ENCODE data around the gene ZSCAN18. TPM values are rescaled to one million over a fixed set of nuclear protein-coding genes. Genes with fewer than 3 reads are reported as not detected.
A peak's percentile ranks its signal among the peaks of the same experiment; 100 is the strongest.

The ZSCAN18 gene
- total RNA-seq, 3 donors from 2014 or later (not counting 1 experiment from before 2014, with no cell fraction given), result 29.9 to 42.7 (median 35.9) TPM

DNA sequence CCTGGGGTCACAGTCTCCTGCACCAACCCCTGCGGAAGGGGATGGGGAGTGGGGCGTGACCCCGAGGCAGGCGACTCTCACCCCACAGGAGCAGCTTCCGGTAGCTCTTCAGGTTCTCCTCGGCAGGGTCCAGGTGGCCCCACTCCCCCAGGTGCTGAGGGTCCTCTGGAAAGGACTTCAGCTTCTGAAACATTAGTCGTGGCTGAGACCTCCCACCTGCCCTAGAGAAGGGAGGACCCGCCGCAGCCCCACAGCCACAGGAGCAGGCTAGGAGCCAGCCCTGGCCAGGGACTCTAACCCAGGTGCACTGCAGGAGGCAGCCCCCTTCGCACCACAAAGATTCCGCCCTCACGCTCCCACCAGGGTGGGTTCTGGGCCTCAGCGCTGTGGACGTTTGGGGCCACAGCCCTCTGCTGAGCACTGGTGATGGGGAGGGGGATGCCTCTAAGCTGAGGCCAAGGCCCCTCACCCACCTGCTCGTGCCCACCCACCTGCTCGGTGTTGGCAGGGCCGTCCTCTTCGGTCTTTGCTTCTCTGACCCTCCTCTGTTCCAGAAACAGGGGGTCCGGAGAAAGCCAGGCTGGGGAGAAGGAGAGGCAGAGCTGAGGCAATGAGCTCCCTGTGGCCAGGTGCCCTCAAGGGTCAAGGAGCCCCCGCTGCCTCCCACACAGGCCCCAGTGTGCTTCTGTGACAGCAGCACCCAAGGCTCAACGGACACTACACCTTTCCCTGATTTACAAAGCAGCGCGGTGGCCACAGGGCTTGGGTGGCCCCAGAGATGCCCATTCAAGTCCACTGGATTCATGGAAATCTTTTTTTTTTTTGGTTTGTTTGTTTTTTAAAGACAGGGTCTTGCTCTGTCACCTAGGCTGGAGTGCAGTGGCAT lies 11.0 kb downstream of the ZSCAN18 start:
- H3K4me1 Mint-ChIP-seq, result no peaks in the 10 kb centered on the region
- TF ChIP-seq, protein P1, sequence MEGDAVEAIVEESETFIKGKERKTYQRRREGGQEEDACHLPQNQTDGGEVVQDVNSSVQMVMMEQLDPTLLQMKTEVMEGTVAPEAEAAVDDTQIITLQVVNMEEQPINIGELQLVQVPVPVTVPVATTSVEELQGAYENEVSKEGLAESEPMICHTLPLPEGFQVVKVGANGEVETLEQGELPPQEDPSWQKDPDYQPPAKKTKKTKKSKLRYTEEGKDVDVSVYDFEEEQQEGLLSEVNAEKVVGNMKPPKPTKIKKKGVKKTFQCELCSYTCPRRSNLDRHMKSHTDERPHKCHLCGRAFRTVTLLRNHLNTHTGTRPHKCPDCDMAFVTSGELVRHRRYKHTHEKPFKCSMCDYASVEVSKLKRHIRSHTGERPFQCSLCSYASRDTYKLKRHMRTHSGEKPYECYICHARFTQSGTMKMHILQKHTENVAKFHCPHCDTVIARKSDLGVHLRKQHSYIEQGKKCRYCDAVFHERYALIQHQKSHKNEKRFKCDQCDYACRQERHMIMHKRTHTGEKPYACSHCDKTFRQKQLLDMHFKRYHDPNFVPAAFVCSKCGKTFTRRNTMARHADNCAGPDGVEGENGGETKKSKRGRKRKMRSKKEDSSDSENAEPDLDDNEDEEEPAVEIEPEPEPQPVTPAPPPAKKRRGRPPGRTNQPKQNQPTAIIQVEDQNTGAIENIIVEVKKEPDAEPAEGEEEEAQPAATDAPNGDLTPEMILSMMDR (IDR thresholded peaks at IDR 0.05), result no peak
- intact Hi-C loops (cut with micrococcal nuclease), result no loop called here
- peaks cover 2 to 4% of the 10 kb centered on the region in 2 donors for H3K9me3 Mint-ChIP-seq
- H3K4me3 ChIP-seq (ENCODE audit: low read length), result no peak overlapping the region
- H3K36me3 Mint-ChIP-seq, result peaks cover 6% of the 10 kb centered on the region
- H3K27me3 Mint-ChIP-seq (ENCODE audit: low read depth in 2 of 2), result no peaks in the 10 kb centered on the region
- H3K9me3 ChIP-seq (ENCODE audit: control insufficient read depth, insufficient read depth, low read length), result peaks cover 57% of the 10 kb centered on the region
- DNase-seq (no peak), ATAC-seq (peak in 1 of 3 donors; percentile 14)
- no peak overlapping the region for H3K27ac Mint-ChIP-seq
- 97% methylated on average over 23 of the region's 23 CpGs for WGBS (ENCODE audit: insufficient coverage)
- H3K27me3 ChIP-seq (ENCODE audit: control insufficient read depth, insufficient read depth, low read length), result no peaks in the 10 kb centered on the region
- H3K4me1 ChIP-seq (ENCODE audit: control insufficient read depth, insufficient read depth, low read length), result no peaks in the 10 kb centered on the region
- H3K27ac ChIP-seq (ENCODE audit: low read length), result no peak overlapping the region
- H3K4me3 Mint-ChIP-seq, result no peak overlapping the region
- H3K36me3 ChIP-seq (ENCODE audit: control insufficient read depth, insufficient read depth, low read length), result no peaks in the 10 kb centered on the region

DNA sequence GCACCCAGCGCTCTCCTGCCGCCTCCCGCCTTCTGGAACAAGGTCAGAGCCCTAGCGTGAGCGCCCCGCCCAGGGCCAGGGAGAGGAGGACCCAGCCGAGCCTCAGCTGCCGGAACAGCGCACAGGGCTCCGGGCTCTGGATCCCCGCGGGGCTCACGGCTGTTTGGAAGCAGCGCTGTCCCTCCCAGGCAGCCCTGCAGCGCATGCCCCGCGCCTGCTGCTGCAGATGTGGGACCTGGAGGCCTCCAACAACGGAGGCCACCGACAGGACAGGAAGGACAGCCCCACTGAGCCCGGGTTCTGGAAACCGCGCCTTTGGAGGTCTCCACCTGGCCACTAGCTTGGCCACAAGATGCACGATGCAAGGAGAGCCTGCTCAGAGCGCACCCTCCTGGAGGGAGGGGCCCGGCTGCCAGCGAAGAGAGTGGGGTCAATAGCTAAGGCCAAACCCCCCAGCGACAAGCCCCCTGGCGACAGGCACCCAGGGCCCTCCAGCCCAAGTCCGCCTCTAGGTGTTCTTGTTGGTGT lies 12.6 kb downstream of the ZSCAN18 start:
- no peak for DNase-seq
- Mint-ChIP-seq H3K27ac (no peak overlapping the region), H3K36me3 (peaks cover 16% of the 10 kb centered on the region), H3K9me3 (peaks cover 5 to 12% of the 10 kb centered on the region in 2 donors), H3K27me3 (ENCODE audit: low read depth in 2 of 2) (no peaks in the 10 kb centered on the region), H3K4me1 (no peaks in the 10 kb centered on the region), H3K4me3 (no peak overlapping the region)
- no peaks in the 10 kb centered on the region for H3K4me1 ChIP-seq (ENCODE audit: control insufficient read depth, insufficient read depth, low read length)
- no peak overlapping the region for H3K4me3 ChIP-seq (ENCODE audit: low read length)
- H3K27me3 ChIP-seq (ENCODE audit: control insufficient read depth, insufficient read depth, low read length), result no peaks in the 10 kb centered on the region
- H3K9me3 ChIP-seq (ENCODE audit: control insufficient read depth, insufficient read depth, low read length), result peaks cover 68% of the 10 kb centered on the region
- intact Hi-C loops (cut with micrococcal nuclease), result no loop called here
- no peak overlapping the region for H3K27ac ChIP-seq (ENCODE audit: low read length)
- H3K36me3 ChIP-seq (ENCODE audit: control insufficient read depth, insufficient read depth, low read length), result no peaks in the 10 kb centered on the region
- ATAC-seq, result no peak
- TF ChIP-seq, protein P1 (IDR thresholded peaks at IDR 0.05), result no peak
- 95% methylated on average over 29 of the region's 29 CpGs for WGBS (ENCODE audit: insufficient coverage)

DNA sequence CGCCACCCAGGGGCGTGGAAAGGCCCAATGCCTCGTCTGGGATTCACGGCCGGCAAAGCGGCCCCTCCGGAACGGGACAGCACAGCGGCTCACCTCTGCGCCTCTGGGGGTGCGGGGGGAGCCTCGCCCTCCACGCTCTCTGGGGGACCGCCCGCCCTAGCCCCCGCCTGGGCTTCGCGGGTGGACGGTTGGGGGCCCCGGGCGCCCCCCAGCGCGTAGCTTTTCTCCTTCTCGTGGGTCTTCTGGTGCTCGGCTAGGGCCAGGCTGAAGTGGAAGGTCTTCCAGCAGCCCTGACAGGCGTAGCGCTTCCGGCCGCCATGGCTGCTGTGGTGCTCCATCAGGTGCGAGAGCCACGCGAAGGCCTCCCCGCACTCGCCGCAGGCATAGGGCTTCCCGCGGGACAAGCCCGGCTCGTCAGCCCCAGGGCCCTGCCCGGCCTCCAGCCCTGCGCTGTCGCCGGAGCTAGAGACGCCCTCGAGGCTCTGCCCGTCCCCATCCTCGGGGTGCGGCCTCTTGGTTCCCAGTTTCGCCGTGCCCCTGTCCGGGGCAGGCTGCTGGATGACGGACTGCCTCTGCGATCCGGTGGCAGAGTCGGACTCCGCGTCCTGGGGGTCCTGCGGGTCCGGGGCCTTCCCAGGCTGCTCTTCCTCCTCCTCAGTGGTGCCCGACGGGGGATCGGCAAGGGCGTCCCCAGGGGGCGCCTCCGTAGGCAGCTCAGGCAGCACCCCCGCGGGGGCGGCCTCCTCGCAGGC lies 13.3 kb downstream of the ZSCAN18 start:
- DNase-seq (no peak), ATAC-seq (no peak)
- TF ChIP-seq, protein P1 (IDR thresholded peaks at IDR 0.05), result no peak
- Histone ChIP-seq H3K9me3 (ENCODE audit: control insufficient read depth, insufficient read depth, low read length) (peaks cover 66% of the 10 kb centered on the region), H3K27me3 (ENCODE audit: control insufficient read depth, insufficient read depth, low read length) (no peaks in the 10 kb centered on the region), H3K27ac (ENCODE audit: low read length) (no peak overlapping the region), H3K4me1 (ENCODE audit: control insufficient read depth, insufficient read depth, low read length) (no peaks in the 10 kb centered on the region), H3K4me3 (ENCODE audit: low read length) (no peak overlapping the region), H3K36me3 (ENCODE audit: control insufficient read depth, insufficient read depth, low read length) (no peaks in the 10 kb centered on the region)
- Mint-ChIP-seq H3K27ac (no peak overlapping the region), H3K36me3 (peaks cover 21% of the 10 kb centered on the region), H3K9me3 (peaks cover 8 to 12% of the 10 kb centered on the region in 2 donors), H3K4me3 (no peak overlapping the region), H3K27me3 (ENCODE audit: low read depth in 2 of 2) (no peaks in the 10 kb centered on the region), H3K4me1 (no peaks in the 10 kb centered on the region)
- 97% methylated on average over 69 of the region's 69 CpGs for WGBS (ENCODE audit: insufficient coverage)
- intact Hi-C loops (cut with micrococcal nuclease), result no loop called here
